ENCODE measurements around the gene SHISA9.

DNA sequence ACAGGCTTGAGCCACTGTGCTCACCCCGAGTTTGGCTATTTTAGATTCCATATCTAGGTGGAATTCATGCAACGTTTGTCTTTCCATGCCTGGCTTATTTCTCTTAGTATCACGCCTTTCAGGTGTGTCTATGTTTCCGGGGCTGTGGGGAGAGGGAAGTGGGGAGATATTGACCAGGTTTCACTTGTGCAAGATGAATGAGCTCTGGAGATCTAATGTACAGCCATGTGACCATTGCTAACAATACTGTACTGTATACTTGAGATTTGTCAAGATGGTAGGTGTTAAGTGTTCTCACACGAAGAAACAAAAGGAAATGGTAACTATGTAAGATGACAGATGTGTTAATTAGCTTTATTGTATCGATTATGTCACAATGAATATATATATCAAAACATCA lies 199.6 kb downstream of the SHISA9 start:
- no peak for TF ChIP-seq POLR2AphosphoS5 (IDR thresholded peaks at IDR 0.05)
- TF ChIP-seq, protein P1, sequence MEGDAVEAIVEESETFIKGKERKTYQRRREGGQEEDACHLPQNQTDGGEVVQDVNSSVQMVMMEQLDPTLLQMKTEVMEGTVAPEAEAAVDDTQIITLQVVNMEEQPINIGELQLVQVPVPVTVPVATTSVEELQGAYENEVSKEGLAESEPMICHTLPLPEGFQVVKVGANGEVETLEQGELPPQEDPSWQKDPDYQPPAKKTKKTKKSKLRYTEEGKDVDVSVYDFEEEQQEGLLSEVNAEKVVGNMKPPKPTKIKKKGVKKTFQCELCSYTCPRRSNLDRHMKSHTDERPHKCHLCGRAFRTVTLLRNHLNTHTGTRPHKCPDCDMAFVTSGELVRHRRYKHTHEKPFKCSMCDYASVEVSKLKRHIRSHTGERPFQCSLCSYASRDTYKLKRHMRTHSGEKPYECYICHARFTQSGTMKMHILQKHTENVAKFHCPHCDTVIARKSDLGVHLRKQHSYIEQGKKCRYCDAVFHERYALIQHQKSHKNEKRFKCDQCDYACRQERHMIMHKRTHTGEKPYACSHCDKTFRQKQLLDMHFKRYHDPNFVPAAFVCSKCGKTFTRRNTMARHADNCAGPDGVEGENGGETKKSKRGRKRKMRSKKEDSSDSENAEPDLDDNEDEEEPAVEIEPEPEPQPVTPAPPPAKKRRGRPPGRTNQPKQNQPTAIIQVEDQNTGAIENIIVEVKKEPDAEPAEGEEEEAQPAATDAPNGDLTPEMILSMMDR (IDR thresholded peaks at IDR 0.05): no peak
- TF ChIP-seq POLR2A (IDR thresholded peaks at IDR 0.05): no peak

Measured in prostate gland (tissue), 2 donors.